Urinary bladder (tissue), 4 donors: Measurements from ENCODE around the gene ALOXE3. TPM values are rescaled to one million over a fixed set of nuclear protein-coding genes. Genes with fewer than 3 reads are reported as not detected.

Experiments
- DNase-seq: peaks from one replicate; pipeline ENCODE4 v3.0.0-alpha.2; 2015; ENCODE audit errors: extremely low spot score
- H3K27ac ChIP-seq: one replicate; pipeline ENCODE4 v1.5.1; 2013; ENCODE audit warnings: low read depth, mild to moderate bottlenecking, moderate library complexity
- H3K36me3 ChIP-seq: one replicate; pipeline ENCODE4 v1.6.1; 2013; ENCODE audit warnings: mild to moderate bottlenecking, moderate library complexity; ENCODE audit not compliant: insufficient read depth
- H3K4me1 ChIP-seq: one replicate; pipeline ENCODE4 v1.6.1; 2013; ENCODE audit warnings: mild to moderate bottlenecking, moderate library complexity; ENCODE audit not compliant: insufficient read depth
- H3K4me3 ChIP-seq: one replicate; pipeline ENCODE4 v1.5.1; 2013; ENCODE audit warnings: low read depth, low read length
- WGBS: extraction: QIAGEN DNeasy Blood & Tissue Kit; methylation state at CpG from one replicate; pipeline ENCODE4 v1.1.7; 2013; 5-methylcytosine and 5-hydroxymethylcytosine counted together
- polyA plus RNA-seq: library from polyadenylated mRNA; stranded (reverse); fragments of 200-250 nt; gene quantifications from one replicate; pipeline ENCODE4 v1.2.3, GENCODE V29; 2013
- total RNA-seq: library from RNA; depleted of rRNA; stranded (reverse); fragments of >200 nt; gene quantifications from one replicate; pipeline ENCODE4 v1.2.3, GENCODE V29; 2014
- donor health status: healthy with polysubstance abuse.
- donor health status: healthy.

Gene ALOXE3
- total RNA-seq (not detected), polyA plus RNA-seq (not detected)

- DNase-seq, result no peak
- H3K36me3 ChIP-seq, result no peaks in the 10 kb centered on the region
- H3K27ac ChIP-seq, result peak within 1 kb of the TSS; percentile 70
- no peaks in the 10 kb centered on the region for H3K4me1 ChIP-seq
- peak within 1 kb of the TSS; percentile 42 for H3K4me3 ChIP-seq
- WGBS, result 1% methylated on average over 33 of the region's 33 CpGs
Observed at GRCh38 chr17:8117980-8118768, at the start of gene ALOXE3. TSS of gene ALOXE3 (minus strand) at chr17:8118514. CDS start at chr17:8117990, 524 bp downstream.

DNA sequence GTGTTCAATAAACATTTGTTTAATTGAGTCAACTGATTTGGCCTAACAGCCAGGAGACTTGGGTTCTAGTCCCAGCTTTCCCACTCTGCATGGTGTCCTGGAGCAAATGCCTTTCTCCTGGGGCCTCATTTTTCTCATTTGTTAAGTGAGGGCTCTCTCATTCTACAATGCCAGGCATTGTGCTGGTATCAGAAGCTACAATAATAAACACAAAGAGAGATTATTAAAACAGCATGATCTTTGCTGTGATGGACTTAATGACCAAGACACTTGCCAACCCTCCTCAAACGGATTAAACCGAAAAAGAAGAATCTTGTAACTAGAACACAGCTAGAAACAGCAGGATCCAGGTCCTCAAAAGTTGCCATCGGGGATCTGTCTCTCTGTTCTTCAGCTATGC lies 49.2 kb upstream of the ALOXE3 start:
- no peak for DNase-seq
- WGBS, result 75% methylated on average over 3 of the region's 3 CpGs
- Histone ChIP-seq H3K4me1 (no peaks in the 10 kb centered on the region), H3K4me3 (no peak overlapping the region), H3K27ac (no peak overlapping the region), H3K36me3 (no peaks in the 10 kb centered on the region)

DNA sequence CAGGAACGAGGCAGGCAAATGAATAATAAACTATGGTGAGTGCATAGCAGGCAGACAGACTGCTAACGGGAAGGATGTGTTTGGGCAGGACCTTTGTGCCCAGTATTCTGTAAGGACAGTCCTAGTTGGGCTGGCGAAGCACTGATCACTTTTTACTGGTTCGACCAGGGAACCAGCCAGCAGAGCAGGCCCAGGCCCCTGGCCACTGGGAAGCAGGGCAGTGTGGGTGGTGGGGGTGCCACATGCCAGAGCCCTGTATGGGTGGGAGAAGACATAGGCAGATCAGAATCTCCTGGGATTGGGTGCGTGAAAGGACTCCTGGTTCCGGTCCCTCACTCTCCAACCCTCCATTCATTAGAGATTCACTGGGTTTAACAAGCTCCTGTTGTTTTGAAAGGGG lies 48.4 kb upstream of the ALOXE3 start:
- H3K27ac ChIP-seq, result no peak overlapping the region
- no peaks in the 10 kb centered on the region for H3K36me3 ChIP-seq
- H3K4me1 ChIP-seq, result no peaks in the 10 kb centered on the region
- WGBS, result 90% methylated on average over 6 of the region's 6 CpGs
- H3K4me3 ChIP-seq, result no peak overlapping the region
- no peak for DNase-seq

DNA sequence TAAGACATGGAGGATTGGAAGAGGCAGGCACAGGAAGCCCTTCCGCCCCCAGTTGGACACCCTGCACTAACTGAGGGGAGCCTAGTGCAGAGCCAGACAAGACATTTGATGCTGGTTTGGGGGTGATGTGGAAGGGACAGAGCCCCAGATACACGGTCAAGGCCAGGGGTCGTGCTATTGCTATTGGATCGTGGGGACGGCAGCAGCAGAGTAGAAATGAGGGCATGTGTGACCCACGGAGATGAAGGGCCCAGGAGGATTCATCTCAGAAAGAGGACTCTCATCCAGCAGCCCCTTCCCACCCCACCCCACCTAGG lies 46.5 kb upstream of the ALOXE3 start:
- WGBS, result 65% methylated on average over 6 of the region's 6 CpGs
- H3K4me3 ChIP-seq, result no peak overlapping the region
- H3K27ac ChIP-seq, result no peak overlapping the region
- no peak for DNase-seq
- peaks cover 3% of the 10 kb centered on the region for H3K36me3 ChIP-seq
- no peaks in the 10 kb centered on the region for H3K4me1 ChIP-seq

GRCh38 chr17:8163978-8164814 lies 45.9 kb upstream of the ALOXE3 start:
- no peak for DNase-seq
- no peaks in the 10 kb centered on the region for H3K4me1 ChIP-seq
- 28% methylated on average over 13 of the region's 13 CpGs for WGBS
- H3K4me3 ChIP-seq, result no peak overlapping the region
- H3K27ac ChIP-seq, result peak overlapping the region; percentile 99
- H3K36me3 ChIP-seq, result peaks cover 7% of the 10 kb centered on the region

- Histone ChIP-seq H3K36me3 (peaks cover 7% of the 10 kb centered on the region), H3K4me1 (no peaks in the 10 kb centered on the region), H3K27ac (peak overlapping the region; percentile 99), H3K4me3 (peak overlapping the region; percentile 92)
- DNase-seq, result no peak
- WGBS, result 6% methylated on average over 55 of the region's 55 CpGs
Observed at GRCh38 chr17:8162997-8163977, 45.0 kb upstream of the ALOXE3 start.

GRCh38 chr17:8162233-8162996 lies 44.1 kb upstream of the ALOXE3 start, which contains the start of gene VAMP2:
TSS of gene VAMP2 (minus strand) at chr17:8162948. CDS start at chr17:8162879, 69 bp downstream.
- no peak for DNase-seq
- peaks cover 7% of the 10 kb centered on the region for H3K36me3 ChIP-seq
- H3K4me1 ChIP-seq, result no peaks in the 10 kb centered on the region
- under 1% methylated on average over 75 of the region's 75 CpGs for WGBS
- H3K4me3 ChIP-seq, result peak within 1 kb of the TSS; percentile 92
- H3K27ac ChIP-seq, result peak within 1 kb of the TSS; percentile 99

GRCh38 chr17:8161289-8162232 lies 43.2 kb upstream of the ALOXE3 start:
- H3K4me3 ChIP-seq, result peak overlapping the region; percentile 92
- H3K27ac ChIP-seq, result peak overlapping the region; percentile 99
- DNase-seq, result no peak
- H3K36me3 ChIP-seq, result peaks cover 7% of the 10 kb centered on the region
- no peaks in the 10 kb centered on the region for H3K4me1 ChIP-seq
- 47% methylated on average over 19 of the region's 19 CpGs for WGBS

DNA sequence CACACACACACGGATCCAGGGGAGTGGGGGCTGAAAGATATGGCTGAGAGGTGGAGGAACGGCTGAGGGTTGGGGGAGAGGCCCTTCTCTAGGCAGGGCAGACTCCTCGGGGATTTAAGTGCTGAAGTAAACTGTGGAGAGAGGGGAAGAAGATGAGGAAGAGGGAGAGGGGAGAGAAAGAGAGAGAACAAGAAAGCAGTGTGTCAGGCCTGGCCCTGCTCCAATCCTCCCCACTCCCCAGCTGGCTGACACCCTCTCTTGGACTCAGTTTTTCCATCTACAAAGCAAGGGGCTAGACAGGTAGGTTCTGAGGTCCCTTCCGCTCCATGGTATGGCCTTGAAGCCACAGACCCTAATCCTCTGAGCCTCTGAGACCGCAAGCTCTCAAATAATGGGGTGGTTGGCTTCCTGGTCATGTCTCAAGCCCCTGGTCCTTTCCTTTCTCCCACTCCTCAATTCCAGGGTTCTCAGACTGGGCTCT lies 42.5 kb upstream of the ALOXE3 start:
- H3K4me1 ChIP-seq, result no peaks in the 10 kb centered on the region
- no peak overlapping the region for H3K27ac ChIP-seq
- no peak overlapping the region for H3K4me3 ChIP-seq
- peaks cover 7% of the 10 kb centered on the region for H3K36me3 ChIP-seq
- 46% methylated on average over 5 of the region's 5 CpGs for WGBS
- DNase-seq, result no peak

GRCh38 chr17:8160224-8160577 lies 41.9 kb upstream of the ALOXE3 start:
- DNase-seq, result no peak
- WGBS, result 60% methylated on average over 4 of the region's 4 CpGs
- H3K27ac ChIP-seq, result no peak overlapping the region
- no peaks in the 10 kb centered on the region for H3K4me1 ChIP-seq
- H3K36me3 ChIP-seq, result peaks cover 7% of the 10 kb centered on the region
- H3K4me3 ChIP-seq, result no peak overlapping the region

- Histone ChIP-seq H3K4me1 (no peaks in the 10 kb centered on the region), H3K36me3 (peaks cover 7% of the 10 kb centered on the region), H3K27ac (no peak overlapping the region), H3K4me3 (no peak overlapping the region)
- 79% methylated on average over 4 of the region's 4 CpGs for WGBS
- no peak for DNase-seq
Observed at GRCh38 chr17:8159459-8160223, 41.3 kb upstream of the ALOXE3 start.
